Activated CD4-positive, alpha-beta T cell treated with anti-CD3 and anti-CD28 coated beads for 24 hours (primary cell): ENCODE results near the gene CABLES1.

ENCODE experiments used
- DNase-seq, 2 donors: peaks; one replicate each; pipeline ENCODE4 v3.0.0-alpha.2; 2020; ENCODE audit warnings: low read depth in 2 of 2

Gene CABLES1

DNA sequence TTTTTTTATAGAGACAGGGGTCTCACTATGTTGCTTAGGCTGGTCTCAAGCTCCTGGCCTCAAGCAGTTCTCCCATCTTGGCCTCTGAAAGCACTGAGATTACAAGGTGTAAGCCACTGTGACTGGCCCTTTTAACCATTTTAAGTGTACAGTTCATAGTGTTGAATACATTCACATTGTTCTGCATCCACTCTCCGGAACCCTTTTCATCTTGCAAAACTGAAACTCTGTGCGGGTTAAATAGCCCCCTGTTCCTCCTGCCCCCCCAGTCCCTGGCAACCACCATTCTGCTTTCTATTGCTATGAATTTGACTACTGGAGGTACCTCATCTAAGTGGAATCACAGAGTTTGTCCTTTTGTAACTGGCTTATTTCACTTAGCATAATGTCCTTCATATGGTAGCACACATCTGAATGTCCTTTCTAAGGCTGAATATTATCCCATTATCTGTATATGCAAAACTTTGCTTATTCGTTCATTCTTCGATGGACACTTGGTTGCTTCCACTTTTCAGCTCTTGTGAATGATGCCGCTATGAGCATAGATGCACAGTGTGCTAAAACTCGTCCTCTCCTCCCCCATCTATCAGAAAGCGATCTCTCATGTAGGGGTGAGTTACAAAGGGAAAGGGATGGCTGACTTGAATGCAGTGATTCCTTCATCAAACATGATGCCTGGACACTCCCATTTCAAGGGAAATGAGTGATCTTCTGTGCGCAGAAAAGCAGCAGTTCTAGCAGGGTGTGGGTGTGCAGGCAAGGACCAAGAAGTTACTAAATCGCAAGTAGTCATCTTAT lies 30.2 kb downstream of the CABLES1 start:
- DNase-seq, result no peak

DNA sequence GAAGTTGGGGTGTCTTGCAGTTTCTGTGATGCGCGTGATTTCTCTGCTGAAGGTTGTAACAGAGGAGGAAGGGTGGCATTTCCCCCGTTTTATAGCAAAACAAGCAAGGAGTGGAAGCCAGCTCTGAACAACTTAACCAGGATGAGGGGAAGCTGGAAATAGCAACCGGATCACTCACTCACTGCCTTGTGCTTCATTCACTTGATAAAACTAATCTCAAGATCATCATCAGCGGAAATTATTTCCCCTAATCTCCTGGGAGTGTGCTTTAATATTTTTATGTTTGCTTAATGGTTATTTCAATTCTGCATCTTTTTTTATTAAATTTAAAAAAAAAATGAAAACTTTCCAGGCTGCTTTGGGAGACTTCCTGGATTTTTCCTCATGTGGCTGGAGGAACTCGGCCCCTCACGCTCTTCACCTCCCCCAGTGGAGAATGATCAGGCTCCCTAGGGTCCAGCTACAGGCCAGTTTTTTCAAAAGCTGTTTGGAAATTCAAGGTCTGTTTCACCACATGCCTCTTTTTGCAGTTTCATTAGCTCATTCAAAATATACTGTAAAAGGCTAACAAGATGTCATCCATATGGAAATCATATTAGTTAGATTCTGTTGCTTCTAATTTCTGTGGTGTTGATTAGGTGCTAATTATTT lies 31.7 kb downstream of the CABLES1 start:
- no peak for DNase-seq

DNA sequence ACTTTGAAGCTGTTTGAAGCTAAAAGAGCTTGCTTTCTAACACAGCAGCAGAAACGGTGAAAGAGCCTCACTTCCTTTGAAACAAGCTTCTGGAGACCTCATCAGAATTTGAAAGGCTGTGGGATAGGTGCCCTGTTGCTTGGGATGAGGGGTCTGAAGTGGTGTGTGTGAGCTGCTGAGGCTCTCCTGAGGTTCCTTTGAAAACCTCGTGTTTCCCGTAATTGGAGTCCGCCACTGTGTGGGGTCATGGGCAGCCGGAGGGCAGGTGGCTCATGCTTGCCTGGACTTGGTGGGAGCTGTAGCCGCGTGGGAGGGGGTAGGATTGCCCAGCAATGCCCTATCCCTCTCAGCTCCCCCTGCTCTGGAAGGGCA lies 34.4 kb downstream of the CABLES1 start:
- DNase-seq, result no peak

DNA sequence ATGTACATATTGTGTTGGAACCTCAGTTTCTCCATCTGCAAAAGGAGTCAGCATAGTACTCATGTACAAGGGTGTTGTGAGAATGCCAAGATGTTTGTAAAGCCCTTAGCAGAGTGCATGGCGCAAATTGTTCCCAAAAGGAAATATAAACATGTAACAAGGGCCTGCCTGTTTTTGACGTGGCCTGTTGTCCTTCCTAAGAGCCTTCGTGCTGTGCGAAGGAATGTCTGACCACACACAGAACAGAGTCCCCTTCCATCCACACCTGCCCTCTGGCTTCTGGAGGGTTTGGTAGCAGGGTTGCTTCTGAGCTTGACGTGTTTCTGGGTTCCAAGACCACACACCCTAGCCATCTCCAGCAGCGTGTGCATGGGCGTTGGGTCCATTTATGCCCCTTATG lies 34.9 kb downstream of the CABLES1 start:
- no peak for DNase-seq

DNA sequence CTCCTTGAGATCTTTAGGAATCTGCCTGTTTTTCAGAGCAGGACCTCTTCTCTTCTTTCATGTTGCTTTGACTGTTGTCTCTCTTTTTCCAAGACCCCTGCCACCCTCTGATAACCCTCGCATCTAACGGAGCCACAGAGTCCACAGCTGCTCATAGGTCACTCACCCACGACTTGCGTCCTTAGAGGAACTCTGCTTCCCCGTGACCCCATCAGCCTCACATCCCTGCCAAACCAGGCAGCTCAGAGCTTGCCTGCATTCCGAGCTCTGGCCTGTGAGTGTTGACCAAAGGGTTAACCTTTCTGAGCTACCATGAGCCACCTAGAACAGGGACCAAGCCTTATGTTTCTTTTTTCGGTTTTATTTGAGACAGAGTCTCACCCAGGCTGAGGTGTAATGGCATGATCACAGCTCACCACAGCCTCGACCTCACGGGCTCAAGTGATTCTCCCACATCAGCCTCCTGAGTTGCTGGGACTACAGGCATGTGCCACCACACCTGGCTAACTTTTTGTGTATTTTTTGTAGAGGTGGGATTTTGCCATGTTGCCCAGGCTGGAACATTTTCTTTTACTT lies 36.4 kb downstream of the CABLES1 start:
- no peak for DNase-seq

DNA sequence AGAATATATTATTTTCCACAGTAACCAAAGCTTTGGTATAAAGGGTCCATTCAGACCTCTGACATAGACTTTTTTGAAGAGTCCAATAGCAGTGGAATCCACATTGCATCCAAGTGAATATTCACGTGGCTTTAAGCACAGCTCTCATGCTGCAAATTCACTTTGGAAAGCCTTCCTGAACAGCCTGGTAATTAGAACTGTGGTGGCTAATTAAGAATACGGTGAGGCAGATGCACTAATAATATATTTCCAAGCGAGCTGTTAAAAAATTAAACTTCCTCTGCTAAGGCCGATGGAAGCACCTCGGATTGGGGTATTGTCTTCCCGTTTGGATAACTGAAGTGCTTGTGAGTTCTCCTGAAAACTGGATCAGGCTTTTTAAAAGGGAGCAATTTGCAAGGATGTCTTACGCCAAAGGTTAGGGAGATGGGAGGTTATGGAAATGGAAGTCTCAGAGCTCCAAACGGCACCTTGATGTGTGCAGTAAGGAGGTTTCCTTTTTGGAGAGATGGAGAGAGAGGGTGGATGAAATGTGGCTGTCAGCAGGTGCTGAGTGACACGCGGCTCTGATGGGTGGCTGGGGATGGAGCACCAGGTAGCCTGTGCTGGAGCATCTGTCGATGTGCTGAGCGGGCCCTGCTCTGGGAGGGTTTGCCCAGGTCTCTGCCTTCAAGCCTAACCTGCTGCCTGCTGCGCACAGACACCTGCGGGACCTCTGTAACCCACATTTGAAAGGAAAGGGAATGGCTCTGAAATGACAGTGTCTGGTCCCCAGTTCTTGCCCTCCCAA lies 37.5 kb downstream of the CABLES1 start:
- DNase-seq, result no peak

DNA sequence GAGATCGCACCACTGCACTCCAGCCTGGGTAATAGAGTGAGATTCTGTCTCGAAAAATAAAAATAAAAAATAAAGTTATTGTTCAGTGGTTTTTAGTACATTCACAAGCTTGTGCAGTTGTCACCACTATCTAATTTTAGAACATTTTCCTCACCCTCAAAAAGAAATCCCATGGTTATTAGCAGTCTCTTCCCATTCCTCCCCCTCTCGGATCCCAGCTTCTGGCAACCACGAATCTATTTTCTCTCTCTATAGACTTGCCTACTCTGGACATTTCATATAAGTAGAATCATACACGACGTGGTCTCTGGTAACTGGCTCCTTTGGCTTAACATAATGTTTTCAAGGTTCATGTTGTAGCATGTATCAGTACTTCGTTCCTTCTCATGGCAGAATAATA lies 38.6 kb downstream of the CABLES1 start:
- DNase-seq, result no peak

DNA sequence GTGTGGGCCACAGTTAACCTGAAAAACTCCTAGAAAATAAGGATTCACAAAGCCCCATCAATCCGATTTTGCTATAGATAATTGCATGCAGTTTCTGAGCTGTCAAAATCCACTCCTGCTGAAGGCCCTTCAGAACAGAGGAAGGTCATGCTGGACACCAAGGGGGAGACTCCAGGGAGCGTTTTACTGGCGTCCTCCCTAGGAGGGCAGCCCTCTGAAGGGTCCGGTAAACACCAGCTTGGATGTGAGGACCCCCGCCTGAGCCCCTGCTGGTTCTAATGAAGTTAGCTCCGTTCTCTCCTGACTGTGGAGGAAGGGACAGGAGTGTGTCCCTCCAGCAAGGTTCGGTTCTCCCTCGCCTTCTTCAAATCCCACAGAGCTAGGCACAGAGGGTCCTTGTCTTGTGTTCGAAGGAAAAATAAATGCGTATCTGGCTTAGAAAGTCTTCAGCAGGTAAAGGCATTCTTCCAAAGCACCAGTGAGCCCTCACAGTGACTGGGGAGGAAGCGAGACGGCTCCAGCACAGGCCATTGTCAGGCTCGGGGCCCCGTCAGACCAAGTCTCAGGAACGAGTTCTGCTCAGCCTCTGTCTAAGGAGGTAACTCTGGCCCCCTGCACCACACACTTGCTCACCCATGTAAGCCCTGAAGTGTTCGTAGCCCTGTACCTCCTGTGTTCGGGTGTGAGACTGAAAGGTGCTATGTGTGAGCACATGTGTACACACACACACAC lies 41.6 kb downstream of the CABLES1 start:
- no peak for DNase-seq

DNA sequence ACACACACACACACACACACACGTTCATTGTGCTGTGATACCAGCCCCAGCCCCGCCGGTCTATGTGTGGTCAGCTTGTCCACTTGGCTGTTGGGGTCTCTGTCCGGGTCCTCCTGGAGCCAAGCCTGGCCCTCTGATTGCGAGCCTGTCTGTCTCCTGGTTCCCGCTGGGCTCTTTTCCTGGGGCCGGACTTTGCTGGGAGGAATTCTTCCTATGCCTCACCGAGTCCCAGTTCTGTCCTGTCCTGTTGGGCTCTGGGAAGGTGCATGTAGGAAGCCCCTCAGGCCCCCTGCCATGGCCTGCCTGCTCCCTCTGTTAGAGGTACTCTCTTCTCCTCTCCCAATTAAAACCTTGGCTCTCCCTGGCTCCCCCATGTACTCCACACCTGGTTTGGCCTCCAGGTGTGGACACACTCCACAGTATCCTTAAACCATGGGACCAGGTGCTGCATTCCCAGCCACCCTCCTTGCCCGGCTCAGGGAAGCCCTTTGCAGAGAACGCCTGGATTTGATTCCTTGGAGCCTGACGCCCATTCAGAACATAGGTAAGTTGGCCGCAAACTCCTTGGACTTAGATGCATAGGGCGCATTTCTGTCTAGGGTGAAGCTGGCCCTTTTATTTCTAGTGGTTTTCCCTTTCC lies 42.3 kb downstream of the CABLES1 start:
- no peak for DNase-seq

DNA sequence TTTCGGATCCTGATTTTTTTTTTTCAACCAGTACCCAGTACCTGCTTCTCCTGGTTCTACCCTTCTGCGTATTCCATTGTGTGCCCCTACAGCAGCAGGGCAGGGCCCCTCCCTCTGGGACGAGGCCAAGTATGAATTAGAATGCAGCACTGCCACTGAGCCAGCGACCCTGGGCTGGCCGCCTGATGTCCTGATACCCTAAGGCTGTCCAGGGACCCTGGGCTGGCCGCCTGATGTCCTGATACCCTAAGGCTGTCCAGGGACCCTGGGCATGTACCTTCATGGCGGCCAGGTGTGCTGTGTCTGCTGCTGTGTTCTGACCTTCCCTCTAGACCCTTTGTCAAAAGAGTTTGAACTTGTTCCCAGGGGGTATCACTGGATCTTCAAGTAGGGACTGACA lies 42.9 kb downstream of the CABLES1 start:
- DNase-seq, result no peak

DNA sequence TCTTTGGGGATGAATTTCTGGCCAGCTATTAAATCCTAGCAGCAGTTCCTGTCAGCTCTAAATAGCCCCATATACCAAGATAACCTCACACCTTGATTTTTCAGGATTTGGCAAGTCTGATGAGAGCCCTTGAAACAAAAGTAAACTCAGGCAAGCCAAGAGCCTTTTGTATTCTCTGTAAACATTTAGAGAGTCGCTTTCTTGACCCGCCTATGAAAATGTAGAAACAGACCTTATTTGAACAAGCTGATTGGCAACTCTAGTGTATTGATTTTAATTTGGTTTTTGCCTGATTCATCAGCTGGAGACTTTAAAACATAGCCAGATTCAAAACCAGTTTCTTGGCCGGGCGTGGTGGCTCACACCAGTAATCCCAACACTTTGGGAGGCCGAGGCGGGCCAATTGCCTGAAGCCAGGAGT lies 43.4 kb downstream of the CABLES1 start:
- DNase-seq, result no peak

DNA sequence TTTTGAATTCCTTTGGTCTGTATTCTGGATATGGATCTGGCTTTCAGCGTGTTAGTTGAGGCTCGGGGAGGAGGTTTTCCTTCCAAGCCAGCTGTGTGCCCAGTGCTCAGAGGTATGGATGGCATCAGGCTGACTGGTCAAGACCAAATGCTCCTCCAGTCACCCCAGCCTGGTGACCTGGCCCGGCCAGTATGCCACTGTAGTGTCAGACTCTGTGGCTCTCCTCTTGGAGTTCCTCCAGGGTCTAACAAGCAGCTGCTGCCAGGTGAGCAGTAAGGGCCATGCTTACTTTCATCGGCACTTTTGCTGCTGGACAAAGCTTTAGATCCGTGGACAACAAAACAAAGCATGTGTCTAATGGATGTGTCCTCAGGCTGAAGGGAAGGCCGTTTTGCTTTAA lies 44.1 kb downstream of the CABLES1 start:
- no peak for DNase-seq

DNA sequence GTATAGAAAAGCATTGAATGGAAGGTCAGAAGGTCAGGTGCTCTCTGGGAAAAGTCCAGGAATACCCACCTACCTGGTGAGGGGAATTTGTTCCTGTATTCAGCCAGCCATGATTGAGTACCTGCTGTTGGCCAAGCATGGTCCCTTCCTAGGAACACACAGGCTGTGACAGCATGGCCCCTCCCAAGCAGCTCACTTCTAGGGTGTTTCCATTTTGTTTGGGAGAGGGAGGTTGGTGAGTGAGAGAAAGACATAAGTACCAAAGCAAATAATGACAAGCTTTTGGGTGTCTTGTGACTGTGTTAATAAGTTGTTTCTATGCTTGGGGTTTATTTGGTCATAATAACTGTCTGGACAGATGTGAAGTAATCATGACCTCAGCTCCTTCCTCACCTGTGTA lies 46.3 kb downstream of the CABLES1 start:
- DNase-seq, result no peak

DNA sequence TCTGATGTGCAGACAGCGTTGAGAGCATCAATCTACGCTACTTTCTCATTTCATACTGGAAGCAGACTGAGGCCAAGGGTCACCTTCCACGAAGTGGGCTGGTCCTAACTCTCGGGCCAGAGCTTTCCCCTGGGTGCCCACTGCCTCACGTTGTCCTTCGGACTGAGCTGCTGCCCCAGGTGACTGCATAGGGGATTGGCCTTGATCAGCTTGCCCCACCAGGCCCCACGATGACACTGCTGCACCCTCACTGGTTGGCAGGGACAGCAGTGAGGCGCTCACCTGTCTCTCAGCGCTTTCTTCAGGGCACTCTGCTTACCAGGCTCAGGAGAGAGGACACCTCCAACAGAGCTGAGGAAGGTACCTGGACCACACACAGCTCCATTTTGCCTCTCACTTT lies 47.3 kb downstream of the CABLES1 start:
- DNase-seq, result no peak

DNA sequence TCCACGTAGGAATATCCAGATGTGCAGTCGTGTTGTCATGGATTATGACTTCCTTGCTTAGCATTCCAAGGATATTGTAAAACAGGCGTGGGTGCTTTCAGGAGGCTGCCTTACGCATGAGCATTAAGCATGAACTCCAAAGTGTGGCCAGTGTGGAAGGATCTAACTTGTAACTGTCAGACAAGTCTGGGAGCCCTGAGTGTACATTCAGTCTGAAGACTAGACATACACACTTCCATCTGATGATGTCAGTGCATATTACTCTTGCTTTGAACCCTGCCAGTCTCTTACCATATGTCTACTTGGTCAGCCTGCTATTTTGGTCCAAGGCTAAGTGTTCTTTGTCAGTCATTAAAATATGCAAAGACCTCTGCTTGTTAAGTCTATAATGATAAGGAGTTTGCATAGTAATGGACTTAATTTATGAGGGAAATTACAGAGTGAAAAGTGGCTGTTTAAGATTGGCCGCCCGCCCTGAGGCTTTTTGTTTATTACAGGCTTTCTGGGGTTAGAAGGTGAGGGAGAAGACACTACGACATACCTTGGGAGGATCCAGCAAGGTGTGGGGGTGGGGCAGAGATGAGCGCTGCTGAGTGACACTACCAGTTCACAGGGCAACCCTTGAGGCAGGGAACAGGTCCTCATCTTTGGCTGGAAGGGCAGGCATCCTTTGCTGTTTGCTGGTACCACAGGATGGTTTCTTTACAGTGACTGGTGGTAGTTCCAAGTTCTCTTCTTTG lies 48.3 kb downstream of the CABLES1 start:
- DNase-seq, result no peak

DNA sequence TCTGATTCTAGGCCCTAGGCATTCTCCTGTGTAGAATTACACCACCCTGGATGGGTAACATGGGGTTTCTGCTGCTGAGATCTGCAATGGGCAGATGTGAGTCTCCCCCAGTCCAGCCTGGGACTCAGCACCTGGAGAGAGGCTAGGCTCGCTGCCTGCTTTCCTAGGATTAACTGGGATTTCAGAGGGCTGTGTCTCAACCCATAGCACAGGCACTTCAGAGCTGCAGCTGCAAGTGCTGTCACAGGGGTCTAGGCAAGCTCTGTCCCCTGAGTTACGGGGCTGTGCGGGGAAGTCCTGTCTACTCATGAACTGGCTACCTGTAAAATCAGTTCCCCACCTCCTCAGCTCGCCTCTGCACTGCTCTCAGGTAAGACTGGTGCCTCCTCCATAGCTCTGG lies 51.5 kb downstream of the CABLES1 start:
- no peak for DNase-seq

DNA sequence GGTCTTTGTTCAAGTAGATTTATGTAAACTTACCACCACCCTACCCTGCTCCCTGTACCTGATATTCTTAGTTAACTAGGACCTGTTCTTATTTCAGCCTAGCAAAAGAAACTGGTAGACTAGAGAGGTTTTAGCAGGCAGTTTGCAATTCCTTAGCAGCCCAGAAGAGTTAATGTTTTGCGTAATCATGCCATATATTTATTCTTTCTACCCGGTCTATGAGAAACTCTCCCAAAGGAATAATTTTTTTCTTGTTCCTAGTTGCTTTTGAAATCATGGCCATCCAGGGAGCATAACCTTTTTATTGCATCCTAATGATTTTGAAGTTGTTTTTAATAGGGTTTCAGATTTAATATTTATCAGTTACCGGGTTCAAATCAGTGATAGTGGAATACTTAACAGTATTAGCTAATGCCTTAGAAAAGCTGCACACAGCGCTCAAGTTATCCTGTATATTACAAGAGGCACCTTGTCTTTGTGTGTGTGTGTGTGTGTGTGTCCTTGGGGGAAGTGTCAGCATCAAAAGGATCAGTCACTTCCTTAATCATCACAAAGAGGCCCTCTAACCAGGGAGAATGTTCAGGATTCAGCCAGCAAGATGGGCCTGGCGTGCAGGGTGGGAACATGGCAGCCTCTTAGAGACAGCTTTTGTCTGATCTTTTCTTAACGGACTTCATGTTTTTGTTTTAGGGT lies 52.9 kb downstream of the CABLES1 start:
- DNase-seq, result no peak

DNA sequence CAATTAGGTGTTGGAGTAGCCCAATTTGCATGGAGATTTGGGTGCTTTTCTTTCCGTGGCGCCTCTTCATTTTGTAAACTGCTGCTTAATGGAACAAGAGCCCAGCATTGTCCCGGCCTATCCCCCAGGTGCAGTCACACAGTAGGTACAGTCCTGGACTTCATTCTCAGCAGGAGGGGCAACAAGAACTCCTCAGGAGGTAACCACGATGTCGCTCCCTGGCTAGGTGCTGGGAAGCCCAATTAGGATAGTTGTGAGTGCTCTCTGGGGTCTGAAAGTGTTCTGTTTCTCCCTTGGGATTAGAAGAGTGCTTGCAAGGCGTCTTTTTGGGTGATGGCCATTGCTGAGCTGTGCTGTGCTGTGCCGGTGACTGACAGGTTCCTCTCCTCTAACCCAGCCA lies 53.8 kb downstream of the CABLES1 start:
- no peak for DNase-seq

DNA sequence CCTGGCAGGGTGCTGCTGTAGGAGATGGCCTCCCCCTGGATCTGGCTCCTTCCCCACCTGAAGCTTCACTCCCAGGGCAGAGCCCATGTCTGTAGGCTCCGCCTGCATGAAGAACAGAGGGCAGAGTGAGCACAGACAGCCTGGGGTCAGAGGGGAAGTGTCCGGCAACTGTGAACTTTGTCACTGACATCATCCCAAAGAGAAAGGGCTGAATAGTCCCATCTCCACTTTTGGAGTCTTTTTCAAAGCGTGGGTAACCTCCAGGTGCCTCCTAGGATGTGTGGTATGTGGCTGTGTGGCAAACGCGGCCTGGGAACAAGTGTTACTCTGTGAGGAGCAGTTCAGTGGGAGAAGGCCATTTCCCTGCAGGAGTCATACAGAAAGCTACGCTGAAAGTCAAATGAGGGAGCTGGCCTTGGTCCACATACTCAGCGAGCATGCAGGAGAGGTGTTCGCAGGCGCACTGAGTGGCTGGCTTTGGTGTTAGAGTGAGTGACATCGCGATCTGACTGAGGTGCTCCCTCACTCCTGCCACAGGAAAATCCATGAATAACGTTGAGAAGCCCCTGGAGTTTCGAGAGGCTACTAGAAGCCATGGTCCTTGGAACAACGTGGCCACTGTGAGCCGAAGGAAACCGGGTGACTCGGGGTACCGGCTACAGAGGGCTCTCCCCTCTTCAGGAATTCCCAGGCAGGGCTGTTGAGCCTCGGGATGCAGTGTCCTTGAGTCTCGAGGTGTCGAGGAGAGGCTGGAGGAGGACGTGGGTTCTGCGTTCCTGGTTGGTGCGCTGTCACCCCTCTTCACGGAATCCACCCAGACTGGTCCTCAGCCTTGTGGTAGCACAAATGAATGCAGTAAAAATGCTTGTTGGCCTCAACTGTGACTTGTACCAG lies 54.7 kb downstream of the CABLES1 start:
- no peak for DNase-seq
